ENCODE results near the gene CCDC77. TPM values are rescaled to one million over a fixed set of nuclear protein-coding genes. Genes with fewer than 3 reads are reported as not detected.
"Not testable (repeated sequence)": the region's sequence is repeated elsewhere in the genome, so short reads cannot be mapped to it uniquely, and the experiment has no call there.

CCDC77 gene
- total and polyA plus RNA-seq, 9 donors, result 7.4 to 11.0 (median 9.3) TPM

DNA sequence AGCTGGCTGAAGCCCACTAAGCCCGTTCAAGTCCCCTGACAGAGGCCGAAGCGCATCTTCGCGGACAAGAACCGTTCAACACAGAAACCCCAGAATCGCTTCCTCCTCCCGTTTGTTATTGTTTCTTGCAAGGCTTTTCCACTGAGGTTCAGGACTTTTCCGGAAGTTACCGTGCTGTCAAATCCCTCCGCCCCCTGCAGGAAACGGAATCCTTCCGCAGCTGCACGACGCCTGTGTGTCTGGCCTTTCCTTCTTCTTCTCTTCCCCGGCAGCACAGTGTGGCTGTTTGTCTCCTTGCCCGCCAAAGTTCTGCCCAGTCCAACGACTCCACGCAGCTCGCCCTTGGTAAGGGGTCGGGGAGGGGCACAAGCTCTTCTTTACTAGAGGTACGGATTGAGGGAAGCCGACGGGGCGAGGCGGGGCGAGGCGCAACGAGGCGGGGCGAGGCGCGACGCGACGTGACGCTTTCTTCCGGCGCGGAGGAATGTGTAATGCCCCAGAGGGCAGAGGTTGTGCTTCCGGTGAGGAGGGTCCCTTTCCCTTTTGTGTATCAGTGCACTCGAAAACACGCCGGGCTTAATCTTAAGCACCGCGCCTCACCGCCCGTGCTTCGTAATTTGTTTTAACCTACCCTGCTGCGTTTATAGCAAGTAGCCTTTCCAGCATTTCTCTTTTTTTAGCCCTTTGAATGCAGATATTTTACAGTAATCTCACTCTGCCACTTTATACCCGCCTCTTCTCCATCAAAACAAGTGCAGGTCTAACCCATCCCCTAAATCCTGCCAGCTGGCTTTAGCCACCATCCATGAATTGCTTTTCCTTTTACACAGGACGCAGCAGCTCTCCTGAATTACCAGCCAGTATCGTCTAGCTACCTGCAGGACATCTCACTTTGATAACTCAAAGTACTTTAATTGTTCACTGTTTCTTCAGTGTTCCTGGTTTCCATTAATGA, 12.0 kb upstream of the CCDC77 start, which contains the start of gene KDM5A:
TSS of gene KDM5A (minus strand) at position 179 of the 955 bp plus-strand sequence. CDS start 229 bp downstream, outside the sequence.
- H3K27ac ChIP-seq (ENCODE audit: low read length), result peak within 1 kb of the TSS; percentile 99
- peak within 1 kb of the TSS; percentile 99 for H3K4me3 ChIP-seq (ENCODE audit: low read length)
- no peaks in the 10 kb centered on the region for H3K27me3 ChIP-seq (ENCODE audit: control insufficient read depth, insufficient read depth, low read length)
- peak; percentile 98 for DNase-seq
- WGBS (ENCODE audit: insufficient coverage), result under 1% methylated on average over 32 of the region's 53 CpGs
- H3K9me3 ChIP-seq (replicated peaks; ENCODE audit: control insufficient read depth, low read depth, low read length), result no peaks in the 10 kb centered on the region
- H3K36me3 ChIP-seq (ENCODE audit: control insufficient read depth, insufficient read depth, low read length), result peaks cover 2% of the 10 kb centered on the region
- peaks cover 4% of the 10 kb centered on the region for H3K4me1 ChIP-seq (ENCODE audit: control insufficient read depth, insufficient read depth, low read length)

- Histone ChIP-seq H3K27ac (ENCODE audit: low read length) (no peak overlapping the region), H3K4me3 (ENCODE audit: low read length) (peak overlapping the region; percentile 65), H3K36me3 (ENCODE audit: control insufficient read depth, insufficient read depth, low read length) (no peaks in the 10 kb centered on the region), H3K4me1 (ENCODE audit: control insufficient read depth, insufficient read depth, low read length) (peaks cover 6% of the 10 kb centered on the region), H3K9me3 (replicated peaks; ENCODE audit: control insufficient read depth, low read depth, low read length) (no peaks in the 10 kb centered on the region), H3K27me3 (ENCODE audit: control insufficient read depth, insufficient read depth, low read length) (no peaks in the 10 kb centered on the region)
- no peak for DNase-seq
- WGBS (ENCODE audit: insufficient coverage), result 68% methylated on average over 5 of the region's 8 CpGs
Measured at GRCh38 chr12:400828-401227, 616 bp upstream of the CCDC77 start.

GRCh38 chr12:402029-402389, 565 bp downstream of the CCDC77 start:
- Histone ChIP-seq H3K27me3 (ENCODE audit: control insufficient read depth, insufficient read depth, low read length) (no peaks in the 10 kb centered on the region), H3K4me3 (ENCODE audit: low read length) (peak overlapping the region; percentile 65), H3K4me1 (ENCODE audit: control insufficient read depth, insufficient read depth, low read length) (peaks cover 6% of the 10 kb centered on the region), H3K27ac (ENCODE audit: low read length) (peak overlapping the region; percentile 77), H3K36me3 (ENCODE audit: control insufficient read depth, insufficient read depth, low read length) (no peaks in the 10 kb centered on the region), H3K9me3 (replicated peaks; ENCODE audit: control insufficient read depth, low read depth, low read length) (no peaks in the 10 kb centered on the region)
- DNase-seq, result peak; percentile 27
- WGBS (ENCODE audit: insufficient coverage), result 0% methylated on average over 6 of the region's 8 CpGs

- no peaks in the 10 kb centered on the region for H3K9me3 ChIP-seq (replicated peaks; ENCODE audit: control insufficient read depth, low read depth, low read length)
- DNase-seq, result no peak
- H3K36me3 ChIP-seq (ENCODE audit: control insufficient read depth, insufficient read depth, low read length), result peaks cover 29% of the 10 kb centered on the region
- no peaks in the 10 kb centered on the region for H3K4me1 ChIP-seq (ENCODE audit: control insufficient read depth, insufficient read depth, low read length)
- no CpG with 5 or more reads among the region's 2 CpGs for WGBS (ENCODE audit: insufficient coverage)
- no peak overlapping the region for H3K27ac ChIP-seq (ENCODE audit: low read length)
- no peaks in the 10 kb centered on the region for H3K27me3 ChIP-seq (ENCODE audit: control insufficient read depth, insufficient read depth, low read length)
- no peak overlapping the region for H3K4me3 ChIP-seq (ENCODE audit: low read length)
Measured at GRCh38 chr12:414859-415258, 13.4 kb downstream of the CCDC77 start.

GRCh38 chr12:418432-418831, 17.0 kb downstream of the CCDC77 start:
- no peak for DNase-seq
- no peaks in the 10 kb centered on the region for H3K27me3 ChIP-seq (ENCODE audit: control insufficient read depth, insufficient read depth, low read length)
- H3K4me1 ChIP-seq (ENCODE audit: control insufficient read depth, insufficient read depth, low read length), result no peaks in the 10 kb centered on the region
- H3K27ac ChIP-seq (ENCODE audit: low read length), result no peak overlapping the region
- no peak overlapping the region for H3K4me3 ChIP-seq (ENCODE audit: low read length)
- peaks cover 18% of the 10 kb centered on the region for H3K36me3 ChIP-seq (ENCODE audit: control insufficient read depth, insufficient read depth, low read length)
- H3K9me3 ChIP-seq (replicated peaks; ENCODE audit: control insufficient read depth, low read depth, low read length), result no peaks in the 10 kb centered on the region
- 86% methylated on average over 1 of the region's 6 CpGs for WGBS (ENCODE audit: insufficient coverage)

GRCh38 chr12:422526-422925, 21.1 kb downstream of the CCDC77 start:
- no CpG with 5 or more reads among the region's 3 CpGs for WGBS (ENCODE audit: insufficient coverage)
- no peak overlapping the region for H3K27ac ChIP-seq (ENCODE audit: low read length)
- DNase-seq, result no peak

GRCh38 chr12:435737-436136, 34.3 kb downstream of the CCDC77 start:
- not testable (repeated sequence) for H3K4me1 ChIP-seq (ENCODE audit: control insufficient read depth, insufficient read depth, low read length); H3K27me3 ChIP-seq (ENCODE audit: control insufficient read depth, insufficient read depth, low read length); DNase-seq; H3K4me3 ChIP-seq (ENCODE audit: low read length); H3K27ac ChIP-seq (ENCODE audit: low read length); H3K9me3 ChIP-seq (replicated peaks; ENCODE audit: control insufficient read depth, low read depth, low read length)
- peaks cover 24% of the 10 kb centered on the region for H3K36me3 ChIP-seq (ENCODE audit: control insufficient read depth, insufficient read depth, low read length)
- WGBS (ENCODE audit: insufficient coverage), result no CpG with 5 or more reads among the region's 2 CpGs

More at GRCh38 chr12:422526-422925, 21.1 kb downstream of the CCDC77 start:
- Histone ChIP-seq H3K27me3 (ENCODE audit: control insufficient read depth, insufficient read depth, low read length) (no peaks in the 10 kb centered on the region), H3K36me3 (ENCODE audit: control insufficient read depth, insufficient read depth, low read length) (peaks cover 18% of the 10 kb centered on the region), H3K9me3 (replicated peaks; ENCODE audit: control insufficient read depth, low read depth, low read length) (no peaks in the 10 kb centered on the region), H3K4me3 (ENCODE audit: low read length) (no peak overlapping the region), H3K4me1 (ENCODE audit: control insufficient read depth, insufficient read depth, low read length) (no peaks in the 10 kb centered on the region)

- Histone ChIP-seq H3K27ac (ENCODE audit: low read length) (no peak overlapping the region), H3K27me3 (ENCODE audit: control insufficient read depth, insufficient read depth, low read length) (no peaks in the 10 kb centered on the region), H3K4me1 (ENCODE audit: control insufficient read depth, insufficient read depth, low read length) (no peaks in the 10 kb centered on the region), H3K36me3 (ENCODE audit: control insufficient read depth, insufficient read depth, low read length) (peaks cover 5% of the 10 kb centered on the region), H3K4me3 (ENCODE audit: low read length) (no peak overlapping the region), H3K9me3 (replicated peaks; ENCODE audit: control insufficient read depth, low read depth, low read length) (no peaks in the 10 kb centered on the region)
- 80% methylated on average over 1 of the region's 16 CpGs for WGBS (ENCODE audit: insufficient coverage)
- DNase-seq, result peak; percentile 59
Measured at GRCh38 chr12:442235-442884, 40.9 kb downstream of the CCDC77 start.

- no peaks in the 10 kb centered on the region for H3K4me1 ChIP-seq (ENCODE audit: control insufficient read depth, insufficient read depth, low read length)
- H3K36me3 ChIP-seq (ENCODE audit: control insufficient read depth, insufficient read depth, low read length), result no peaks in the 10 kb centered on the region
- H3K4me3 ChIP-seq (ENCODE audit: low read length), result no peak overlapping the region
- H3K27me3 ChIP-seq (ENCODE audit: control insufficient read depth, insufficient read depth, low read length), result peaks cover 3% of the 10 kb centered on the region
- DNase-seq, result no peak
- WGBS (ENCODE audit: insufficient coverage), result no CpG with 5 or more reads among the region's 1 CpG
- H3K9me3 ChIP-seq (replicated peaks; ENCODE audit: control insufficient read depth, low read depth, low read length), result no peaks in the 10 kb centered on the region
- no peak overlapping the region for H3K27ac ChIP-seq (ENCODE audit: low read length)
Measured at GRCh38 chr12:447141-447540, 45.7 kb downstream of the CCDC77 start.

- H3K27me3 ChIP-seq (ENCODE audit: control insufficient read depth, insufficient read depth, low read length), result peaks cover 3% of the 10 kb centered on the region
- H3K4me1 ChIP-seq (ENCODE audit: control insufficient read depth, insufficient read depth, low read length), result no peaks in the 10 kb centered on the region
- no peaks in the 10 kb centered on the region for H3K9me3 ChIP-seq (replicated peaks; ENCODE audit: control insufficient read depth, low read depth, low read length)
- DNase-seq, result no peak
- H3K27ac ChIP-seq (ENCODE audit: low read length), result no peak overlapping the region
- no CpG with 5 or more reads among the region's 4 CpGs for WGBS (ENCODE audit: insufficient coverage)
- no peak overlapping the region for H3K4me3 ChIP-seq (ENCODE audit: low read length)
- no peaks in the 10 kb centered on the region for H3K36me3 ChIP-seq (ENCODE audit: control insufficient read depth, insufficient read depth, low read length)
Measured at GRCh38 chr12:449203-449602, 47.8 kb downstream of the CCDC77 start.

Measured in muscle of leg (tissue), 11 donors.